TTC549 (cell line): ENCODE data around the gene MTMR8.

ENCODE experiments used
- FAIRE-seq: peaks from 2 replicates; lab custom pipeline; 2012; peaks lifted over from hg19 to GRCh38; lab: Jason Lieb, UNC

Gene MTMR8

DNA sequence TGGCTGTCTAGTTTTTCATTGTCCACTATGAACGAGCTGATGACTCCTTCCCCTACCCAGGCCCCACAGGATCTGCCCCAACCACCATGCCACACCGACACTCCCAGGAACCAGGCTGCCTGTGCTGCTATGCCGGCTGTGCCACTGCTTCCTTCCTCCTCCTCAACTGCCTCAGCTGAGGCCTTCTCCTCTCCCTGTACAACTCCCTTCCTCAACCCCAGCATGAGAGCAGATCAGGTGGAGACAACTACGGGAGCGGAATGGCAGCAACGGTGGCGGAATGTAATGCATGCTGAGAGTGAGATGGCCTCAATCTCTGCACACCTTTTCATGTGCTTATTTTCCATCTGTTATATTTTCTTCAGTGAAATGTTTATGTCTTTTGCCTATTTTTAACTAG lies 88.5 kb downstream of the MTMR8 start:
- no peak for FAIRE-seq

- FAIRE-seq, result no peak
Observed at GRCh38 chrX:64291123-64291522, 104.1 kb downstream of the MTMR8 start.

DNA sequence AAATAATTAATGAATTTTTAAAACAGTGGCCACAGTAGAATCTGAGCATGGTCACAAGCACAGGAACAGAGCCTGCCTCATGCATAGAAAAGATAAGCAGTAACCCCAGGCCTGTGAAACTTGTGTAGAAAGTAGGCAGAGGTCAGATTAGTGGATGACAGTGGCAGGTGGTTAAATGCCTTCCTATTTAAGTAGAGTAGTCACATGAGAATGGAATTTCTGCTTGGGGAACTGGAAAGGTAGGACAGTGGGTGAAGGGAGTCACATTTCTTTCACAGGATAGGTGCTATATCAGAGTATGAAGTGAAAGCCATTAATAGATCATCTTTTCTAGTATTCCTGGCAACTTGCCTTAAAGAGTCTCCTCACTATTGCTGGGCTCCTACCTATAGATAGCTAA lies 130.0 kb downstream of the MTMR8 start:
- FAIRE-seq, result no peak

GRCh38 chrX:64230123-64230970 lies 164.9 kb downstream of the MTMR8 start, which contains the start of gene ASB12:
Gene ASB12, minus strand, starts transcription at chrX:64230607. Its CDS starts 4,957 bp downstream, at chrX:64225650.
- FAIRE-seq, result no peak

DNA sequence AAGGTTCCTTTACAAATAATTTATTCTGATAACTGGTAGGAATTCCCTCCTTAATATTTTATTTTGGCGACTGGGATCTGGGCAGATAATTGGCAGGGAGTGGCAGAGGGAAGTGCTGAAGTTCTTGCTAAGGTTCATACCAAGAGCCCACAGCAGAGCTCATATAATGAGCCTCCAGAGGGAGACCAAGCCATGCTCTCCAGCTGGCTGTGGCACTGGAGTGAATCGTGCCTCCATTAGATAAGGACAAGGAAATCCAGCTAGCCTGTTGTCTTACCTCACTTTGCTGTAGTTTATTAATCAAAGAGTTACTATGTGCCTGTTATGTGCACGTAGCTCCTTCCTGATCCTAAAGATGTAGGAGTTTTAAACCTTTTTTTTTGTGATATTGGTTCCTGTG lies 166.1 kb downstream of the MTMR8 start:
- FAIRE-seq, result no peak
